Effector memory CD8-positive, alpha-beta T cell (primary cell): ENCODE measurements around the gene GRM8.

Source experiments
- ATAC-seq: fragments of 150-1000 bp; cut with Tn5 transposase; replicated peaks from 2 replicates; pipeline ENCODE4 v1.10.0; 2021; ENCODE audit warnings: mild to moderate bottlenecking, moderate library complexity
- DNase-seq, 3 experiments: peaks; one replicate each; pipeline ENCODE4 v3.0.0; 2021
- H3K27ac Mint-ChIP-seq, 2 donors: one replicate each; pipeline ENCODE4 v1.8.0; 2022; ENCODE audit warnings: mild to moderate bottlenecking in 2 of 2, mixed read lengths in 2 of 2, moderate library complexity in 2 of 2
- H3K27me3 Mint-ChIP-seq, 2 donors: one replicate each; pipeline ENCODE4 v1.8.0; 2022; ENCODE audit warnings: mixed read lengths in 2 of 2
- H3K36me3 Mint-ChIP-seq: one replicate; pipeline ENCODE4 v1.8.0; 2022; ENCODE audit warnings: mild to moderate bottlenecking, moderate library complexity, mixed read lengths; ENCODE audit not compliant: insufficient read depth
- H3K4me1 Mint-ChIP-seq, 2 donors: one replicate each; pipeline ENCODE4 v1.8.0; 2022; ENCODE audit warnings: low read depth in 2 of 2, mixed read lengths in 2 of 2
- H3K4me3 Mint-ChIP-seq, 2 donors: one replicate each; pipeline ENCODE4 v1.8.0; 2022; ENCODE audit warnings: mild to moderate bottlenecking in 2 of 2, mixed read lengths in 2 of 2, moderate library complexity in 2 of 2
- H3K9me3 Mint-ChIP-seq, 2 donors: one replicate each; pipeline ENCODE4 v1.8.0; 2022; ENCODE audit warnings: mixed read lengths in 2 of 2

The GRM8 gene

GRCh38 chr7:127021857-127022256 lies 230.9 kb downstream of the GRM8 start:
- no peaks in the 10 kb centered on the region for H3K4me1 Mint-ChIP-seq
- H3K27ac Mint-ChIP-seq, result no peak overlapping the region
- H3K36me3 Mint-ChIP-seq, result no peaks in the 10 kb centered on the region
- DNase-seq (no peak), ATAC-seq (no peak)
- peaks cover 0 to 1% of the 10 kb centered on the region in 2 donors for H3K9me3 Mint-ChIP-seq
- H3K4me3 Mint-ChIP-seq, result no peak overlapping the region
- no peaks in the 10 kb centered on the region for H3K27me3 Mint-ChIP-seq

DNA sequence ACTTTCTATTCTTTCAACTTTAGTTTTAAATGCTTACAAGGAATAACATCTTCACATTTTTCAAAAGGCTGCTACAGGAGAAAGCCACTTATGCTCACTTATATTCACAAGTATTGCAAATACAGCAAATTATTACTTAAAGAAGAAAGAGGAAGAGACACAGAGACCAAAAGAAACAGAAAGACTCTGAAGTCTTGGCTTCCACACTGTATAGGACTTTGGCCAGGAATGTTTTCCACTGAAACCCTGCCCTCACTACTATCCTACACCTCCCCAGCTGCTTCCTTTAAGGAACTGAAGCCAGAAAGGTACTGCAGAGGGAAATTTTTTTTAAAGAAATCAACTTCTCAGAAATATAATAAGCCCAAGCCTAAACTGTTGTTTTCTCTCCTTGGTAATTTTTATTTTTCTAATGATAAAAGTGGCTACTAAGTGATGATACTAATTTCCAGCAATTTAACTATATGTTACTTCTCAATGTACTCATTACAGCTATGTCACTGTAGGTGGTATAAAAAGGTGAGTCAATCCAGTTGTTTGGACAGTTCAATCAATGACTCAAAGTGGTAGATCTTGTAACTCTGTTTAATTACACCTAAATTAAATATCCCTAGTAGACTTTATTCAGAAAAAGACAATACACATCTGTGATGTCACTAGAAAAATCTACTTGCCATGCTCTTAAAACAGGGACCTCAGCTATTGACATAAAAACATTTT lies 231.6 kb downstream of the GRM8 start:
- Mint-ChIP-seq H3K4me3 (no peak overlapping the region), H3K9me3 (peaks cover 0 to 1% of the 10 kb centered on the region in 2 donors), H3K36me3 (no peaks in the 10 kb centered on the region), H3K4me1 (no peaks in the 10 kb centered on the region), H3K27ac (no peak overlapping the region), H3K27me3 (no peaks in the 10 kb centered on the region)
- DNase-seq (no peak), ATAC-seq (no peak)

GRCh38 chr7:127018889-127019288 lies 233.9 kb downstream of the GRM8 start:
- Mint-ChIP-seq H3K9me3 (peaks cover 0 to 3% of the 10 kb centered on the region in 2 donors), H3K36me3 (no peaks in the 10 kb centered on the region), H3K4me3 (no peak overlapping the region), H3K4me1 (no peaks in the 10 kb centered on the region), H3K27me3 (no peaks in the 10 kb centered on the region), H3K27ac (no peak overlapping the region)
- ATAC-seq, result no peak
- no peak for DNase-seq

GRCh38 chr7:127017196-127017595 lies 235.5 kb downstream of the GRM8 start:
- H3K27me3 Mint-ChIP-seq, result no peaks in the 10 kb centered on the region
- no peaks in the 10 kb centered on the region for H3K4me1 Mint-ChIP-seq
- no peak overlapping the region for H3K4me3 Mint-ChIP-seq
- ATAC-seq (no peak), DNase-seq (no peak)
- H3K36me3 Mint-ChIP-seq, result no peaks in the 10 kb centered on the region
- H3K9me3 Mint-ChIP-seq, result peaks cover 0 to 3% of the 10 kb centered on the region in 2 donors
- no peak overlapping the region for H3K27ac Mint-ChIP-seq

GRCh38 chr7:127000725-127001124 lies 252.0 kb downstream of the GRM8 start:
- Mint-ChIP-seq H3K27me3 (no peaks in the 10 kb centered on the region), H3K4me3 (no peak overlapping the region), H3K9me3 (no peaks in the 10 kb centered on the region), H3K4me1 (no peaks in the 10 kb centered on the region), H3K36me3 (no peaks in the 10 kb centered on the region), H3K27ac (no peak overlapping the region)
- ATAC-seq (no peak), DNase-seq (no peak)

GRCh38 chr7:126996659-126997058 lies 256.1 kb downstream of the GRM8 start:
- H3K9me3 Mint-ChIP-seq, result peaks cover 0 to 1% of the 10 kb centered on the region in 2 donors
- H3K27me3 Mint-ChIP-seq, result peaks cover 4 to 7% of the 10 kb centered on the region in 2 donors
- DNase-seq, result no peak
- H3K36me3 Mint-ChIP-seq, result no peaks in the 10 kb centered on the region
- ATAC-seq, result no peak
- H3K27ac Mint-ChIP-seq, result no peak overlapping the region
- no peaks in the 10 kb centered on the region for H3K4me1 Mint-ChIP-seq
- no peak overlapping the region for H3K4me3 Mint-ChIP-seq

GRCh38 chr7:126993626-126994213 lies 259.0 kb downstream of the GRM8 start:
- Mint-ChIP-seq H3K4me1 (no peaks in the 10 kb centered on the region), H3K27ac (no peak overlapping the region), H3K4me3 (no peak overlapping the region), H3K9me3 (peaks cover 0 to 1% of the 10 kb centered on the region in 2 donors), H3K36me3 (no peaks in the 10 kb centered on the region), H3K27me3 (peaks cover 4 to 7% of the 10 kb centered on the region in 2 donors)
- DNase-seq (no peak), ATAC-seq (no peak)

DNA sequence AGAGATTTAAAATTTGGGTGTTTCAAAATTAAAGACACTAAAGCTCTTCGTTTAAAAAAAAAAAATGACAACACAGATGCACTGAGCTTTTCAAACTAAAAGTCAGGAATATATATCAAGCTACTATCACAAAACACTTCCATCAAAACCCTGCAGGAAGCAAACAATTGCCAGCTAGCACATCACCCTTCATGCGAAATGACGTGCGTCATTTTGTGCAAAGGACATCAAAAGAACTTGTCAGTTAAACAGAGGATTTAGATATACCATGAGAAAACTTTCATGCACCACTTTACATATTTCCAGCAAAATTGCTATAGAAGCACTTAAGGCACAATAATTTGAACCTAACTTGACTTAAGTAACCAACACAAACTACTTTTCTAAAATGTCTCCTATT lies 264.7 kb downstream of the GRM8 start:
- no peak for ATAC-seq
- Mint-ChIP-seq H3K36me3 (no peaks in the 10 kb centered on the region), H3K27ac (no peak overlapping the region), H3K9me3 (no peaks in the 10 kb centered on the region), H3K27me3 (peaks cover under 1 to 1% of the 10 kb centered on the region in 2 donors), H3K4me3 (no peak overlapping the region), H3K4me1 (no peaks in the 10 kb centered on the region)
- DNase-seq, result no peak

GRCh38 chr7:126979722-126980121 lies 273.0 kb downstream of the GRM8 start:
- H3K27ac Mint-ChIP-seq, result no peak overlapping the region
- no peaks in the 10 kb centered on the region for H3K27me3 Mint-ChIP-seq
- no peak overlapping the region for H3K4me3 Mint-ChIP-seq
- no peaks in the 10 kb centered on the region for H3K9me3 Mint-ChIP-seq
- H3K4me1 Mint-ChIP-seq, result no peaks in the 10 kb centered on the region
- no peaks in the 10 kb centered on the region for H3K36me3 Mint-ChIP-seq
- ATAC-seq (no peak), DNase-seq (no peak)

DNA sequence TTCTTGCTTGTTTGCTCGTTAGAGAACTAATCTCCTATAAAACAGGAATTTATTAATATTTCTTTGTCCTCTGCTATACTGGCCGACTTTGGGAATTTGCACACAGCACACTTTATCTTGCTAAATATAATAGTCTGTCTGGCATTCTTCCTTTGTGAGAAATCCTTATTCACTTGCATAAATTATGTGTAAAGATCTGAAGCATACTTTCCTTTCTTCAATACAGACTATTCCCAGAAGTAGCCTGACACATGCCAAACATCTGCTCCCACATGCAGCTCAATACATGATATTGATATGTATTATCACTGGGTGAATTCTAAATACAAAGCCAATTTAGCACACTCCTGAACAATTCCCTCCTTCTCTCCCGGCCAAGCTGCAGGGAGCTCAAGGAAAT lies 273.9 kb downstream of the GRM8 start:
- Mint-ChIP-seq H3K4me3 (no peak overlapping the region), H3K27ac (no peak overlapping the region), H3K27me3 (no peaks in the 10 kb centered on the region), H3K36me3 (no peaks in the 10 kb centered on the region), H3K9me3 (no peaks in the 10 kb centered on the region), H3K4me1 (no peaks in the 10 kb centered on the region)
- DNase-seq (no peak), ATAC-seq (no peak)

DNA sequence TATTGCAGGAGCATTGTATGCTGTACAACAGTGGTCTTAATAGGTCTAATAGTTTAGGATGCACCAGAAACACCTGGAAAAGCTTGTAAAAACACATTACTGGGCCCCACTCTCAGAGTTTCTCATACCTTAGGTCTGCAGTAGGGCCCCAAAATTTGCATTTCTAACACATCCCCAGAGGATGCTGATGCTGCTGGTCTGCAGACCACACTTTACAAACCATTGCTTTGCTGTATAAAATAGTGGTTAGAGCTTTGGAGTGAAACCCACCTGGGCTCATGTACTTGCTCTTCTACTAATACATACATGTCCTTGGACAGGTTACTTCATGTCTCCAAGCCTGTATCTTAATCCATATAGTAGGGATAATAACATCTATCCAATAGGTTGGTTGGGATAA lies 279.7 kb downstream of the GRM8 start:
- Mint-ChIP-seq H3K9me3 (no peaks in the 10 kb centered on the region), H3K4me1 (no peaks in the 10 kb centered on the region), H3K4me3 (no peak overlapping the region), H3K27me3 (no peaks in the 10 kb centered on the region), H3K36me3 (no peaks in the 10 kb centered on the region), H3K27ac (no peak overlapping the region)
- DNase-seq (no peak), ATAC-seq (no peak)

- Mint-ChIP-seq H3K27ac (no peak overlapping the region), H3K4me1 (no peaks in the 10 kb centered on the region), H3K9me3 (no peaks in the 10 kb centered on the region), H3K27me3 (no peaks in the 10 kb centered on the region), H3K36me3 (no peaks in the 10 kb centered on the region), H3K4me3 (no peak overlapping the region)
- no peak for ATAC-seq
- DNase-seq, result no peak
Observed at GRCh38 chr7:126972571-126972970, 280.2 kb downstream of the GRM8 start.

GRCh38 chr7:126959649-126960048 lies 293.1 kb downstream of the GRM8 start:
- ATAC-seq (no peak), DNase-seq (no peak)
- Mint-ChIP-seq H3K9me3 (no peaks in the 10 kb centered on the region), H3K27me3 (no peaks in the 10 kb centered on the region), H3K4me3 (no peak overlapping the region), H3K36me3 (no peaks in the 10 kb centered on the region), H3K27ac (no peak overlapping the region), H3K4me1 (no peaks in the 10 kb centered on the region)

DNA sequence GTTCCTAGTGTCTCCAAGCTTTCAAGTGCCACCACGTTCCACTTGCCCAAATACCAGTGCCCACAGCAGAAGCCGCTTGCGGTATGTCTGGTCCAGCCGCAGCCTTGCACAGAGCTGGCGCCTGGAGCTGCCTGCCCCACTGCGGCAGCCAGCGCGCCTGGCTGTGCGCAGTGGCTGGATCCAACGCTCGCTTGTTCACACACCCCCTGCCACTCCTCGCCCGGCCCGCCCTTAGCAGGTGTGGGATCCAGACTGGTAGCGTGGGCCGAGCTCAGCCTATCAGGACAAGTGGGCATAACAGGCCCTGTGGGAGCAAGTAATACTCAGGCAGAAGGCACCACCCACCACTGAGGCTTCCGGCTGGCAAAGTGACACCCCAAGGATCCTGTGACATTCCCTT lies 294.4 kb downstream of the GRM8 start:
- no peak overlapping the region for H3K4me3 Mint-ChIP-seq
- no peak overlapping the region for H3K27ac Mint-ChIP-seq

More for the DNA sequence above, 294.4 kb downstream of the GRM8 start:
- Mint-ChIP-seq H3K4me1 (no peaks in the 10 kb centered on the region), H3K36me3 (no peaks in the 10 kb centered on the region), H3K27me3 (no peaks in the 10 kb centered on the region), H3K9me3 (no peaks in the 10 kb centered on the region)
- DNase-seq (no peak), ATAC-seq (no peak)
